Endometrium (tissue), 2 donors: ENCODE results near the gene EXOC7.

Source experiments
- FAIRE-seq: peaks from 2 replicates; lab custom pipeline; 2012; peaks lifted over from hg19 to GRCh38; lab: Jason Lieb, UNC
- donor health status: control.
- donor health status: control.

The EXOC7 gene

GRCh38 chr17:76036497-76037261 lies 66.9 kb downstream of the EXOC7 start:
- no peak for FAIRE-seq

DNA sequence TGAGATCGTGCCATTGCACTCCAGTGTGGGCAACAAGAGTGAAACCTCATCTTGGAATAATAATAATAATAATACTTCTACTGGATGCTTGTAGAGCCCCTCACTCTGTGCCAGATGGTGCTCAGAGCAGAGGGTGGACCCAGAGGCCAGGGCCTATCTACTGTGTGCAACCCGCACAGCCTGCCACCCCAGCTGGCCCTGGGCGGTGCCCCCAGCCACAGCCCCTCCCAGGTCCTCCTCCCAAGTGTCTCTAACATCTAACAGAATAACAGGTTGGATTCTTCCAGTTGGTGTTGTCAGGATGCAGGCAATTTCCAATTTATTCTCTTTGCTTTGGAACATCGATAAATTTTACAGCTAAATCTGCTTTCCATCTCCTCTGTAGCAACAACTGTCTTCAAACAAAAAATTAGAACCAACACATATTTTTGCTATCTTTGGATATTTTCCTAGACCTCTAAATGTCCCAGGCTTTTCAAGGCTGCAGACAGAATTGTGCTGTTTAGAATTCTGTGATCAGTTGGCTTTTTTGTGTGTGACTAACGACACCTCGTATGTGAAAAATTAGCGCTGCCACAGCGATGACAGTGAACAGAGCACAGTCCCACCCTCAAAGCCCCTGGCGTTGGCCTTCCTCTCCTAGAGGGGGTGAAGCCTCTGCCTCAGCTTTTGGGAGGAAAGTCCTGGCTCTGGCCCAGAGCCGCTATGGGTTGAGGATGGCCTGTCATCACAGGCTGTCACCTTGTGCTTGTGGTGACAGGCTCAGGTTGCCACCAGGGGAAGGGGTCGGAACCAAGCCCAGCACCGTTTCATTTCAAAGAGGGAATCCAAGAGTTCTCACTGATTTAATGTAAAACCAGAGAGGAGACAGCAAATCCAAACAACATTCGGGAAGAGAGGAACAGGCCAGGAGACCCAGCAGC lies 68.9 kb downstream of the EXOC7 start:
- FAIRE-seq = no peak

GRCh38 chr17:76033139-76033538 lies 70.4 kb downstream of the EXOC7 start:
- FAIRE-seq = no peak

DNA sequence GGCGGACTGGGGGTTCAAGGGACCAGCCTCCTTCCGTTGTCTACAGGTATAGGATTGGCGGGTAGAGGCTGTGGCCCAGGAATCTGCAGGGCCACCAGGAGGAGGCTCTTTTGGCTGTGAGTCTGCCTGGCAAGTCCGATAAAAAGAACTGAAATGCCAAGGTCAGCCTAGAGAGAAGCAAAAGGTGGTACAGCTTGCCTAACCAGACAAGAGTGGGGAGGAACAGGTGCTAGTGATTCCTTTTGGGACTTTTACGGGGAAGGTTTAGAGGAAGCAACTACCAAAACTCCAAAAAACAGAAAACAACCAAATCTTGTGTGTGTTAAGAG lies 70.8 kb downstream of the EXOC7 start:
- FAIRE-seq = no peak

GRCh38 chr17:76032073-76032779 lies 71.4 kb downstream of the EXOC7 start:
- no peak for FAIRE-seq
